Measurements from ENCODE around the gene PARD3B.

GRCh38 chr2:205055251-205055650, 510.0 kb downstream of the PARD3B start:
- TF ChIP-seq SIN3A (IDR thresholded peaks at IDR 0.05; ENCODE audit: borderline replicate concordance, low read depth, low read length) (no peak), IRF2 (CRISPR knock-in tag; IDR thresholded peaks at IDR 0.05) (no peak), TCF7 (IDR thresholded peaks at IDR 0.05; ENCODE audit: low read depth) (no peak), FOXP4 (CRISPR knock-in tag; IDR thresholded peaks at IDR 0.05) (no peak), ZNF296 (CRISPR knock-in tag; conservative IDR thresholded peaks at IDR 0.05) (no peak), ZNF44 (CRISPR knock-in tag; IDR thresholded peaks at IDR 0.05) (no peak), HOXA5 (CRISPR knock-in tag; IDR thresholded peaks at IDR 0.05) (no peak), NFIC (IDR thresholded peaks at IDR 0.05; ENCODE audit: low read length) (no peak), PHF8 (CRISPR knock-in tag; IDR thresholded peaks at IDR 0.05) (no peak)
- TF ChIP-seq, protein P1, sequence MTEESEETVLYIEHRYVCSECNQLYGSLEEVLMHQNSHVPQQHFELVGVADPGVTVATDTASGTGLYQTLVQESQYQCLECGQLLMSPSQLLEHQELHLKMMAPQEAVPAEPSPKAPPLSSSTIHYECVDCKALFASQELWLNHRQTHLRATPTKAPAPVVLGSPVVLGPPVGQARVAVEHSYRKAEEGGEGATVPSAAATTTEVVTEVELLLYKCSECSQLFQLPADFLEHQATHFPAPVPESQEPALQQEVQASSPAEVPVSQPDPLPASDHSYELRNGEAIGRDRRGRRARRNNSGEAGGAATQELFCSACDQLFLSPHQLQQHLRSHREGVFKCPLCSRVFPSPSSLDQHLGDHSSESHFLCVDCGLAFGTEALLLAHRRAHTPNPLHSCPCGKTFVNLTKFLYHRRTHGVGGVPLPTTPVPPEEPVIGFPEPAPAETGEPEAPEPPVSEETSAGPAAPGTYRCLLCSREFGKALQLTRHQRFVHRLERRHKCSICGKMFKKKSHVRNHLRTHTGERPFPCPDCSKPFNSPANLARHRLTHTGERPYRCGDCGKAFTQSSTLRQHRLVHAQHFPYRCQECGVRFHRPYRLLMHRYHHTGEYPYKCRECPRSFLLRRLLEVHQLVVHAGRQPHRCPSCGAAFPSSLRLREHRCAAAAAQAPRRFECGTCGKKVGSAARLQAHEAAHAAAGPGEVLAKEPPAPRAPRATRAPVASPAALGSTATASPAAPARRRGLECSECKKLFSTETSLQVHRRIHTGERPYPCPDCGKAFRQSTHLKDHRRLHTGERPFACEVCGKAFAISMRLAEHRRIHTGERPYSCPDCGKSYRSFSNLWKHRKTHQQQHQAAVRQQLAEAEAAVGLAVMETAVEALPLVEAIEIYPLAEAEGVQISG (CRISPR knock-in tag; IDR thresholded peaks at IDR 0.05): no peak
- TF ChIP-seq, protein P2, sequence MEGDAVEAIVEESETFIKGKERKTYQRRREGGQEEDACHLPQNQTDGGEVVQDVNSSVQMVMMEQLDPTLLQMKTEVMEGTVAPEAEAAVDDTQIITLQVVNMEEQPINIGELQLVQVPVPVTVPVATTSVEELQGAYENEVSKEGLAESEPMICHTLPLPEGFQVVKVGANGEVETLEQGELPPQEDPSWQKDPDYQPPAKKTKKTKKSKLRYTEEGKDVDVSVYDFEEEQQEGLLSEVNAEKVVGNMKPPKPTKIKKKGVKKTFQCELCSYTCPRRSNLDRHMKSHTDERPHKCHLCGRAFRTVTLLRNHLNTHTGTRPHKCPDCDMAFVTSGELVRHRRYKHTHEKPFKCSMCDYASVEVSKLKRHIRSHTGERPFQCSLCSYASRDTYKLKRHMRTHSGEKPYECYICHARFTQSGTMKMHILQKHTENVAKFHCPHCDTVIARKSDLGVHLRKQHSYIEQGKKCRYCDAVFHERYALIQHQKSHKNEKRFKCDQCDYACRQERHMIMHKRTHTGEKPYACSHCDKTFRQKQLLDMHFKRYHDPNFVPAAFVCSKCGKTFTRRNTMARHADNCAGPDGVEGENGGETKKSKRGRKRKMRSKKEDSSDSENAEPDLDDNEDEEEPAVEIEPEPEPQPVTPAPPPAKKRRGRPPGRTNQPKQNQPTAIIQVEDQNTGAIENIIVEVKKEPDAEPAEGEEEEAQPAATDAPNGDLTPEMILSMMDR (CRISPR knock-in tag; IDR thresholded peaks at IDR 0.05): no peak
- TF ChIP-seq, protein P3, sequence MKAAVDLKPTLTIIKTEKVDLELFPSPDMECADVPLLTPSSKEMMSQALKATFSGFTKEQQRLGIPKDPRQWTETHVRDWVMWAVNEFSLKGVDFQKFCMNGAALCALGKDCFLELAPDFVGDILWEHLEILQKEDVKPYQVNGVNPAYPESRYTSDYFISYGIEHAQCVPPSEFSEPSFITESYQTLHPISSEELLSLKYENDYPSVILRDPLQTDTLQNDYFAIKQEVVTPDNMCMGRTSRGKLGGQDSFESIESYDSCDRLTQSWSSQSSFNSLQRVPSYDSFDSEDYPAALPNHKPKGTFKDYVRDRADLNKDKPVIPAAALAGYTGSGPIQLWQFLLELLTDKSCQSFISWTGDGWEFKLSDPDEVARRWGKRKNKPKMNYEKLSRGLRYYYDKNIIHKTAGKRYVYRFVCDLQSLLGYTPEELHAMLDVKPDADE (CRISPR knock-in tag; IDR thresholded peaks at IDR 0.05): no peak

Measured in HepG2 (cell line).